HTR-8/SVneo (cell line): ENCODE data around the gene ST14.
"Not testable (repeated sequence)": the region's sequence is repeated elsewhere in the genome, so short reads cannot be mapped to it uniquely, and the experiment has no call there.

Source experiments
- DNase-seq: peaks from one replicate; pipeline ENCODE4 v3.0.0; 2011; ENCODE audit warnings: low spot score, mixed read lengths; ENCODE audit not compliant: insufficient read length
- FAIRE-seq: peaks from 2 replicates; lab custom pipeline; 2011; peaks lifted over from hg19 to GRCh38; lab: Jason Lieb, UNC

The ST14 gene

GRCh38 chr11:130251763-130252162 is 92.2 kb downstream of the ST14 start:
- FAIRE-seq = not testable (repeated sequence)

More at GRCh38 chr11:130251763-130252162, 92.2 kb downstream of the ST14 start:
- DNase-seq = not testable (repeated sequence)
